OCI-LY1 (cell line): ENCODE data around the gene TNN.

Experiments
- EZH2 ChIP-seq: fragments of 200-600 bp; sonication (generic), shearing (Covaris generic); IDR thresholded peaks from 2 replicates; pipeline ENCODE4 v1.8.0; 2017; ENCODE audit warnings: borderline replicate concordance, mixed run types, mild to moderate bottlenecking, antibody characterized with exemption, low read length, moderate library complexity, mixed read lengths
- TF ChIP-seq, protein P1 (sequence below): fragments of 200-600 bp; sonication (generic), shearing (Covaris generic); IDR thresholded peaks from 2 replicates; pipeline ENCODE4 v1.5.1; 2017; ENCODE audit warnings: mild to moderate bottlenecking, antibody characterized with exemption, low read length, moderate library complexity, mixed read lengths

DNA sequence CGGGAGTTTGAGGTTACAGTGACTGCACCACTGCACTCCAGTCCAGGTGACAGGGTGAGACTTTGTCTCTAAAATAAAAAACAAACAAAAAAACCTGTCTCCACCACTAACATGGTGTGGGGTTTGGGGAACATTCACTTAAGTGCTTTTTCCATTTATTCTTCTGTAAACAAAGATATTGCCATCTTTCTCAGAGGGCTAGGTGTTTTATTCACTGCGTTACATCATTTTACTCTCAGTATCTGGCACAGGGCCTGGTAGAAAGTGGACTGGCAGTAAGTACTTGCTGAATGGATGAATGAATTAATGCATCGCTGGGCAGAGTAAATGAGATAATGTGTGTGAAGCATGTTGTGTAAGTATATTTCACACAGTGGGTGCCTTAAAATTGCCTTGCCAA, 104.9 kb downstream of the TNN start:
- TF ChIP-seq EZH2: no peak
- TF ChIP-seq, protein P1, sequence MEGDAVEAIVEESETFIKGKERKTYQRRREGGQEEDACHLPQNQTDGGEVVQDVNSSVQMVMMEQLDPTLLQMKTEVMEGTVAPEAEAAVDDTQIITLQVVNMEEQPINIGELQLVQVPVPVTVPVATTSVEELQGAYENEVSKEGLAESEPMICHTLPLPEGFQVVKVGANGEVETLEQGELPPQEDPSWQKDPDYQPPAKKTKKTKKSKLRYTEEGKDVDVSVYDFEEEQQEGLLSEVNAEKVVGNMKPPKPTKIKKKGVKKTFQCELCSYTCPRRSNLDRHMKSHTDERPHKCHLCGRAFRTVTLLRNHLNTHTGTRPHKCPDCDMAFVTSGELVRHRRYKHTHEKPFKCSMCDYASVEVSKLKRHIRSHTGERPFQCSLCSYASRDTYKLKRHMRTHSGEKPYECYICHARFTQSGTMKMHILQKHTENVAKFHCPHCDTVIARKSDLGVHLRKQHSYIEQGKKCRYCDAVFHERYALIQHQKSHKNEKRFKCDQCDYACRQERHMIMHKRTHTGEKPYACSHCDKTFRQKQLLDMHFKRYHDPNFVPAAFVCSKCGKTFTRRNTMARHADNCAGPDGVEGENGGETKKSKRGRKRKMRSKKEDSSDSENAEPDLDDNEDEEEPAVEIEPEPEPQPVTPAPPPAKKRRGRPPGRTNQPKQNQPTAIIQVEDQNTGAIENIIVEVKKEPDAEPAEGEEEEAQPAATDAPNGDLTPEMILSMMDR: no peak
